ENCODE measurements around the gene TGM4.

DNA sequence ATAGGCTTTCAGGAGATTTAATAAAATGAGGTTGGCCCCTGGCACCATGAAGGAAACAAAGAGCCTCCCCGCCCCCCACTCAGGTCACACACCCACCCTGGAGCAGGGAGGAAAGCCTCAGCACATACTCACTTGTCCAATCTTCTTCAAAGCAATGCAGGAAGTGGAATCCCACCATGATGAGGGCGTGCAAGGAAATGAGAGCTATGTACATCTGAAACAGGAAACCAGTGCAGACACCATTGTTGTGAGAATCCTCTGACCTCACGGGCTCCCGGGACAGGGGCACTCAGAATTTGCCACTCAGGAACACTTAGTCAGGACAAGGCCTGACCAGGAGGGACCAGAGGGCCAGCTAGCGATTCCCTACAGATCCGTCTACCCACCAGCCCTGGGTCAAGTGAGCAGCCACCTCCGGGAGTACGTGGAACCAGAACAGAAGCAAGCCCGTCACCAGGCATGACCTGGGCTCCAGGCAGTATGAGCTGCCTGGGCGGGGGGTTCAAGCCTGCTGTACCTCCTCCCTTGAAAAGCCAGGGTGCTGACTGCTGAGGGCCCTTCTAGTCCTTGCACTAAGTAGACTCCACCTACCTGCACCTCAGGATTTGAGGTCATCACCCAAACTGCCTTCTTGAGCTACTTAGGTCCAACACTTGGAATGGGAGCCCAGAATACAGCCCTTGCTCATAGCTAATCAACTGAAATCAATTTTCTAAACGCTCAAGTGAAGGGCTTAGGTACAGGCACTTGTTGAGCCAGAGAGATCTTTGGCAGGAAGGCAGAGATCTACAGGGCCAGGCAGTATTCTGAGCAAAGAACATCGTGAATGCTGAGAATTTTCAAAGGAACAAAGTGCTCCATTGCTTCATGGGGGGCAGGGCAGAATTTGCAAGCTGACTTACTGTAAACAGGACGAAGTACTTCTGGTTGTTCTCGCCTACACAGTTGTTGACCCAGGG, 58.9 kb downstream of the TGM4 start:
- TF ChIP-seq POLR2A (IDR thresholded peaks at IDR 0.05; ENCODE audit: low read depth, low read length) (no peak), POLR2AphosphoS5 (IDR thresholded peaks at IDR 0.05; ENCODE audit: low read length) (no peak), FOXM1 (IDR thresholded peaks at IDR 0.05; ENCODE audit: low read depth, low read length) (no peak), RAD51 (IDR thresholded peaks at IDR 0.05) (no peak), HDAC6 (IDR thresholded peaks at IDR 0.05; ENCODE audit: unreplicated experiment) (no peak), IKZF1 (conservative IDR thresholded peaks at IDR 0.05) (no peak), SRF (IDR thresholded peaks at IDR 0.05; ENCODE audit: low read depth in 2 of 2, low read length in 2 of 2) (no peak), CBFB (IDR thresholded peaks at IDR 0.05; ENCODE audit: low read depth) (no peak), HDAC2 (IDR thresholded peaks at IDR 0.05) (no peak), RB1 (IDR thresholded peaks at IDR 0.05; ENCODE audit: borderline replicate concordance) (no peak), POLR2AphosphoS2 (IDR thresholded peaks at IDR 0.05; ENCODE audit: low read depth, low read length) (no peak)
- TF ChIP-seq, protein P1, sequence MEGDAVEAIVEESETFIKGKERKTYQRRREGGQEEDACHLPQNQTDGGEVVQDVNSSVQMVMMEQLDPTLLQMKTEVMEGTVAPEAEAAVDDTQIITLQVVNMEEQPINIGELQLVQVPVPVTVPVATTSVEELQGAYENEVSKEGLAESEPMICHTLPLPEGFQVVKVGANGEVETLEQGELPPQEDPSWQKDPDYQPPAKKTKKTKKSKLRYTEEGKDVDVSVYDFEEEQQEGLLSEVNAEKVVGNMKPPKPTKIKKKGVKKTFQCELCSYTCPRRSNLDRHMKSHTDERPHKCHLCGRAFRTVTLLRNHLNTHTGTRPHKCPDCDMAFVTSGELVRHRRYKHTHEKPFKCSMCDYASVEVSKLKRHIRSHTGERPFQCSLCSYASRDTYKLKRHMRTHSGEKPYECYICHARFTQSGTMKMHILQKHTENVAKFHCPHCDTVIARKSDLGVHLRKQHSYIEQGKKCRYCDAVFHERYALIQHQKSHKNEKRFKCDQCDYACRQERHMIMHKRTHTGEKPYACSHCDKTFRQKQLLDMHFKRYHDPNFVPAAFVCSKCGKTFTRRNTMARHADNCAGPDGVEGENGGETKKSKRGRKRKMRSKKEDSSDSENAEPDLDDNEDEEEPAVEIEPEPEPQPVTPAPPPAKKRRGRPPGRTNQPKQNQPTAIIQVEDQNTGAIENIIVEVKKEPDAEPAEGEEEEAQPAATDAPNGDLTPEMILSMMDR (IDR thresholded peaks at IDR 0.05 in 2 of 3, conservative IDR thresholded peaks at IDR 0.05 in 1 of 3; ENCODE audit: control insufficient read depth in 2 of 3, extremely low read depth in 1 of 3, insufficient read depth in 1 of 3, low read depth in 3 of 3, low read length in 3 of 3): no peak
- TF ChIP-seq, protein P2, sequence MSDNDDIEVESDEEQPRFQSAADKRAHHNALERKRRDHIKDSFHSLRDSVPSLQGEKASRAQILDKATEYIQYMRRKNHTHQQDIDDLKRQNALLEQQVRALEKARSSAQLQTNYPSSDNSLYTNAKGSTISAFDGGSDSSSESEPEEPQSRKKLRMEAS (IDR thresholded peaks at IDR 0.05; ENCODE audit: low read depth, low read length): no peak

Measured in GM12878 (cell line).